HG03108 (cell line): ENCODE measurements around the gene MXD4.

Source experiments
- ATAC-seq: cut with Tn5 transposase; IDR thresholded peaks from one replicate; pipeline ENCODE4 v1.9.1; 2021; ENCODE audit warnings: moderate library complexity; ENCODE audit not compliant: unreplicated experiment

Gene MXD4

GRCh38 chr4:2292646-2293108 is 30.8 kb upstream of the MXD4 start:
- ATAC-seq: no peak

- ATAC-seq: no peak
Measured at GRCh38 chr4:2291705-2292645, 30.1 kb upstream of the MXD4 start.

GRCh38 chr4:2290974-2291704 is 29.2 kb upstream of the MXD4 start:
- ATAC-seq: no peak

GRCh38 chr4:2290488-2290887 is 28.6 kb upstream of the MXD4 start:
- no peak for ATAC-seq

GRCh38 chr4:2289955-2290333 is 28.0 kb upstream of the MXD4 start:
- ATAC-seq: no peak

GRCh38 chr4:2289311-2289954 is 27.5 kb upstream of the MXD4 start:
- ATAC-seq: no peak

- ATAC-seq: no peak
Measured at GRCh38 chr4:2288051-2288541, 26.2 kb upstream of the MXD4 start.

GRCh38 chr4:2287594-2287915 is 25.6 kb upstream of the MXD4 start:
- ATAC-seq: no peak

GRCh38 chr4:2286904-2287593 is 25.1 kb upstream of the MXD4 start:
- ATAC-seq: no peak

GRCh38 chr4:2285613-2286381 is 23.9 kb upstream of the MXD4 start:
- no peak for ATAC-seq

GRCh38 chr4:2284934-2285612 is 23.2 kb upstream of the MXD4 start:
- no peak for ATAC-seq

- ATAC-seq: no peak
Measured at GRCh38 chr4:2284161-2284933, 22.4 kb upstream of the MXD4 start.

- no peak for ATAC-seq
Measured at GRCh38 chr4:2283199-2283711, 21.3 kb upstream of the MXD4 start.

- peak; percentile 94 for ATAC-seq
Measured at GRCh38 chr4:2281575-2282343, 19.9 kb upstream of the MXD4 start.

- ATAC-seq: no peak
Measured at GRCh38 chr4:2280531-2281300, 18.8 kb upstream of the MXD4 start.

GRCh38 chr4:2277956-2278355 is 16.0 kb upstream of the MXD4 start:
- ATAC-seq: no peak
